Right lobe of liver (tissue), 6 donors: ENCODE measurements around the gene KLF16. TPM values are rescaled to one million over a fixed set of nuclear protein-coding genes. Genes with fewer than 3 reads are reported as not detected.

Experiments used
- ATAC-seq, 4 donors: fragments of 200-7000 bp; cut with Tn5 transposase; one replicate each; pipeline ENCODE4 v1.9.1; 2020; ENCODE audit warnings: mild to moderate bottlenecking in 4 of 4, moderate library complexity in 4 of 4
- DNase-seq, 3 donors: peaks; one replicate each; pipeline ENCODE4 v3.0.0-alpha.2; 2020
- H3K27ac ChIP-seq, 3 donors: fragments of 200-600 bp; one replicate each; pipeline ENCODE4 v1.8.0; 2022
- H3K27me3 ChIP-seq, 2 donors: fragments of 200-600 bp; one replicate each; pipeline ENCODE4 v1.8.0; 2022
- H3K36me3 ChIP-seq, 4 donors: fragments of 200-600 bp; sonication (generic) in 1 of 4; one replicate each; pipeline versions ENCODE4 v1.5.1 to v1.8.0; 2017 to 2022; ENCODE audit warnings: control low read depth in 1 of 4
- H3K4me1 ChIP-seq, 4 donors: fragments of 200-600 bp; sonication (generic) in 1 of 4; one replicate each; pipeline versions ENCODE4 v1.5.1 to v1.8.0; 2017 to 2022; ENCODE audit warnings: control low read depth in 1 of 4
- H3K4me3 ChIP-seq, 3 donors: fragments of 200-600 bp; one replicate each; pipeline ENCODE4 v1.8.0; 2022
- H3K9me3 ChIP-seq, 4 donors: fragments of 200-600 bp; sonication (generic) in 1 of 4; one replicate each; pipeline versions ENCODE4 v1.5.1 to v1.8.0; 2017 to 2022; ENCODE audit warnings: control low read depth in 1 of 4
- POLR2A ChIP-seq: fragments of 450-650 bp; IDR thresholded peaks from one replicate; pipeline ENCODE4 v1.6.1; 2017; ENCODE audit warnings: antibody characterized with exemption, mild to moderate bottlenecking
- WGBS: methylation state at CpG from one replicate; pipeline ENCODE4 v1.1.6; 2018; ENCODE audit warnings: low coverage, low lambda C conversion rate; ENCODE audit not compliant: insufficient coverage; ENCODE audit errors: missing lambda C conversion rate; 5-methylcytosine and 5-hydroxymethylcytosine counted together
- intact Hi-C, 2 donors: fragments of 100-400 bp; cut with DNase I; formaldehyde crosslinking; loops; one replicate each; pipeline versions ENCODE4 v1.11.2 to v1.14.1; 2022
- total RNA-seq, 6 experiments: library from RNA; depleted of rRNA in 2 of 6; stranded (reverse); fragments of >200 nt in 2 of 6; fragmentation: NEBNext Ultra II Directional in 3 of 6; extraction: Animal tissue kit (Norgen Biotek cat#: 25700) in 3 of 6; gene quantifications; one replicate each; pipeline versions ENCODE4 v1.1.0 to v1.2.4, GENCODE V29; 2016 to 2023
- TF ChIP-seq, protein P1 (sequence below), 4 donors: fragments of 200-600 bp in 3 of 4; fragments of 450-650 bp in 1 of 4; IDR thresholded peaks; one replicate each; pipeline versions ENCODE4 v1.5.1 to v1.8.0; 2016 to 2022; ENCODE audit warnings: antibody characterized with exemption in 4 of 4, mild to moderate bottlenecking in 2 of 4
- donor health status: DM: no; HTN: yes; CAD: no.
- donor health status: DM: no; HTN: no; CAD: no.
- donor health status: DM: no; HTN: no; CAD: no.
- donor health status: DM: no; HTN: yes; CAD: no.
- donor health status: DM: no; HTN: yes; CAD: no.

KLF16 gene
- total RNA-seq, 6 experiments from 2014 or later, result 9.9 to 23.6 (median 10.8) TPM

DNA sequence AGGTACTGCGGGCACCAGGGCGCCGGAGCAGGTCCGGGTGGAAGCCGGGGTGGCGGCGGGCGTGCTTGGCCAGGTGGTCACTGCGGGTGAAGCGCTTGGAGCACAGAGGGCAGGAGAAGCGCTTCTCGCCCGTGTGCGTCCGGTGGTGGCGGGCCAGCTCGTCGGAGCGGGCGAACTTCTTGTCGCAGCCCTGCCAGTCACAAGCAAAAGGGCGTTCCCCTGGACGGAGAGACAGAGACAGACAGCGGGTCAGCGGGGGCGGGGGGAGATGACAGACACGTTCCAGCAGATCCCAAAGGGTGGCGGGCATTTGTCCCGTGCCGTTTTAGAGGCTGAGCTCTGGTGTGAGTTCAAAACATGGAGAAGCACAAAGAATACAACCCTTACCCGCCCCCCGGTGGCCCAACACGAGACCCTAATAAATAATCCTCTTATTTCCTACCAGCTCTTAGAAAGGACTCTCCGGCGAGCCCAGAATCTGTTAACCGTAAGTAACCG is 8.8 kb downstream of the KLF16 start:
- H3K4me3 ChIP-seq, result no peak overlapping the region
- H3K27me3 ChIP-seq, result no peaks in the 10 kb centered on the region
- peak in 2 of 3 donors; percentile 59 to 65 for DNase-seq
- H3K27ac ChIP-seq, result peak overlapping the region; percentile 40 to 53 (median 46)
- no peak for ATAC-seq
- peaks cover 0 to 43% (median 10%) of the 10 kb centered on the region in 4 donors for H3K4me1 ChIP-seq
- 47% methylated on average over 11 of the region's 37 CpGs for WGBS
- H3K36me3 ChIP-seq, result no peaks in the 10 kb centered on the region
- intact Hi-C loops, result no loop called here
- TF ChIP-seq, protein P1, sequence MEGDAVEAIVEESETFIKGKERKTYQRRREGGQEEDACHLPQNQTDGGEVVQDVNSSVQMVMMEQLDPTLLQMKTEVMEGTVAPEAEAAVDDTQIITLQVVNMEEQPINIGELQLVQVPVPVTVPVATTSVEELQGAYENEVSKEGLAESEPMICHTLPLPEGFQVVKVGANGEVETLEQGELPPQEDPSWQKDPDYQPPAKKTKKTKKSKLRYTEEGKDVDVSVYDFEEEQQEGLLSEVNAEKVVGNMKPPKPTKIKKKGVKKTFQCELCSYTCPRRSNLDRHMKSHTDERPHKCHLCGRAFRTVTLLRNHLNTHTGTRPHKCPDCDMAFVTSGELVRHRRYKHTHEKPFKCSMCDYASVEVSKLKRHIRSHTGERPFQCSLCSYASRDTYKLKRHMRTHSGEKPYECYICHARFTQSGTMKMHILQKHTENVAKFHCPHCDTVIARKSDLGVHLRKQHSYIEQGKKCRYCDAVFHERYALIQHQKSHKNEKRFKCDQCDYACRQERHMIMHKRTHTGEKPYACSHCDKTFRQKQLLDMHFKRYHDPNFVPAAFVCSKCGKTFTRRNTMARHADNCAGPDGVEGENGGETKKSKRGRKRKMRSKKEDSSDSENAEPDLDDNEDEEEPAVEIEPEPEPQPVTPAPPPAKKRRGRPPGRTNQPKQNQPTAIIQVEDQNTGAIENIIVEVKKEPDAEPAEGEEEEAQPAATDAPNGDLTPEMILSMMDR (IDR thresholded peaks at IDR 0.05), result no peak
- H3K9me3 ChIP-seq, result no peaks in the 10 kb centered on the region

- H3K27me3 ChIP-seq, result no peaks in the 10 kb centered on the region
- H3K4me1 ChIP-seq, result peaks cover 0 to 38% (median 9%) of the 10 kb centered on the region in 4 donors
- no CpG with 5 or more reads among the region's 16 CpGs for WGBS
- H3K4me3 ChIP-seq, result no peak overlapping the region
- ATAC-seq (no peak), DNase-seq (no peak)
- intact Hi-C loops, result no loop called here
- no peak overlapping the region for H3K27ac ChIP-seq
- TF ChIP-seq, protein P1 (IDR thresholded peaks at IDR 0.05), result no peak
- H3K9me3 ChIP-seq, result no peaks in the 10 kb centered on the region
- no peaks in the 10 kb centered on the region for H3K36me3 ChIP-seq
Observed at GRCh38 chr19:1854039-1854541, 9.3 kb downstream of the KLF16 start.

DNA sequence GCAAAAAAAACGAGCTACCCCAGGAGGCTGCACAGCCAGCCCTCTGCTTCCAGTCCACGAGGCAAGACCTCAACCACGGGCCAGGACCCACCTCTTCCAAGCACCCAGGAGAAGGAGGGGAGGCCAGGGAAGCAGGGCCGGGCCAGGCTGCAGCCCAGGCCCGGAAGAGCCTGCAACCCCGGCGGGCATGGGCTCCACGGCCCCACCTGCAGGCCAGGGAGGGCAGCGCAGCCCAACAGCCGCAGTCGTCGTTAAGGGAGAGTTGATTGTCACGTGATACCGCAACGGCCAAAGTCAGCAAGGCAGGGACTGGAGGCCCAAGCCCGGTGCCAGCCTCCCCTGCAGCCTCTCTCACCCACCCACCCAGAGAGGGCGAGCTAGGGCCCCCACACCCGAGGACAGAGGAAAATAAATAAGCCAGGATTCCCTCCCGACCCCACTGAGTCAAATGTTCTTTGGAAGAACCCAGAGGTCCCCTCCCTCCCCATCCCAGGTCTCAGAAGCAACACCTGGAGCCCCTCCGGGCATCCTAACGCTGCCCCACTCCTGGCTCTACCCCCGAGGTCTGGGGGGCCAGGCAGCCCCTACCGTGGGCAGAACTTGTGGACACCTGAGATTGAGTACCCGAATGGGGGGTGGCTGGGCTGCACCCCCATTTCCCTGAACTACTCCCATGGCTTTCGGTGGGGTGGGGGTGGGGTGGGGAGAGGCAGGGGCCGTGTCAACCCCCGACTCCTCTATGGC is 9.9 kb downstream of the KLF16 start:
- Histone ChIP-seq H3K36me3 (no peaks in the 10 kb centered on the region), H3K27me3 (no peaks in the 10 kb centered on the region), H3K4me1 (peaks cover 0 to 32% (median 9%) of the 10 kb centered on the region in 4 donors), H3K4me3 (no peak overlapping the region), H3K9me3 (no peaks in the 10 kb centered on the region), H3K27ac (no peak overlapping the region)
- peak; percentile 82 to 90 (median 88) for DNase-seq
- 9% methylated on average over 8 of the region's 27 CpGs for WGBS
- ATAC-seq, result peak; percentile 43 to 65 (median 58)
- intact Hi-C loops, result no loop called here
- no peak for TF ChIP-seq POLR2A
- TF ChIP-seq, protein P1 (IDR thresholded peaks at IDR 0.05), result peak; percentile 91 to 97 (median 96)

DNA sequence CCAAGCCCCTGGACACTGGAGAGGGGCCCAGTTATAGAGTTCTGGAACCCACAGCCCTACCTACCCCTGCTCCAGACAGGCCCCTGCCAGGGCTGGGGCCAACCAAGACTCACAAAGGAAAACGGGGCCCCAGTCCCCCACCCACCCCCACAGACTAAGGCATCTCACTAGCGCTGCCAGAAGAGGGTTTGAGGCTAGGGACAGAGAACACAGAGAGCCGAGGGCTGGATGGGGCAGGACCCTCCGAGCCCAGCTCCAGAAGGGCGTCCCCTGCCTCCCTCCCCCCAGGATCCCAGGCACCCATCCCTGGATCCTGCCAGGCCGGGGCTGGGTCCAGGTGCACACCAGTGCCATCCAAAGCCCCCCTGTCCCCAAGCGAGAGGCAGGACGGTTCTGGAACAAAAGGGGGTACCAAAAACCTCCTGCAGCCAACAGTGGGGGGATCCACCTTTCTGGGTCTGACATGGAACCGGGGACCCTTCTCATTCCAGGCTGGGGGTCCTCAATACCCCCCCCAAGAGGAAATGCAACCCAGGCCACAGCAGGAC is 10.7 kb downstream of the KLF16 start:
- no peaks in the 10 kb centered on the region for H3K27me3 ChIP-seq
- intact Hi-C loops, result no loop called here
- no peaks in the 10 kb centered on the region for H3K9me3 ChIP-seq
- TF ChIP-seq POLR2A, result no peak
- TF ChIP-seq, protein P1 (IDR thresholded peaks at IDR 0.05), result no peak
- no peak overlapping the region for H3K4me3 ChIP-seq
- no peak for ATAC-seq
- H3K4me1 ChIP-seq, result peaks cover 0 to 25% (median 8%) of the 10 kb centered on the region in 4 donors
- no peak overlapping the region for H3K27ac ChIP-seq
- WGBS, result 80% methylated on average over 2 of the region's 9 CpGs
- DNase-seq, result peak in 2 of 3 donors; percentile 24 to 54
- H3K36me3 ChIP-seq, result no peaks in the 10 kb centered on the region
